ENCODE measurements around the gene ISYNA1.

DNA sequence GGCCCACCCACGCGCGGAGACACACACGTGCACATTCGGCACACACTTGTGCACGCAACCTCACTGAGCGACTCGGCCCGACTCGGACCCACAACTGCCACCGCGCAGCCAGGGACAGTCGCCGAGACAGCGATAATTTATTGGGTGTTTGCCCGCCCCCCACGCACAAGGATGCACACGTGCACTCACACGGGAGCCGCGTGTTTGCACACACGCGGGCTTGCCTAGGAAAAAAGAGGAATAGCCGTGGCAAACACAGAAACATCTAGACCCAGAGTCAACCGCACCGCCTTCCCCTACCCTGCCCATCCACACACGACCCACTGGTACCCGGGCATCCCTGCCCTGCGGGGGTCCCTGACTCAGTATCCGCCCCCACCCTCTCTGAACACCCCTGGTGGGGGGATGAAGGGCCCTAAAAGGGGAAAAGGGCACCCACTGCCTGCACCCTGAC, 19.9 kb downstream of the ISYNA1 start:
- TF ChIP-seq, protein P1, sequence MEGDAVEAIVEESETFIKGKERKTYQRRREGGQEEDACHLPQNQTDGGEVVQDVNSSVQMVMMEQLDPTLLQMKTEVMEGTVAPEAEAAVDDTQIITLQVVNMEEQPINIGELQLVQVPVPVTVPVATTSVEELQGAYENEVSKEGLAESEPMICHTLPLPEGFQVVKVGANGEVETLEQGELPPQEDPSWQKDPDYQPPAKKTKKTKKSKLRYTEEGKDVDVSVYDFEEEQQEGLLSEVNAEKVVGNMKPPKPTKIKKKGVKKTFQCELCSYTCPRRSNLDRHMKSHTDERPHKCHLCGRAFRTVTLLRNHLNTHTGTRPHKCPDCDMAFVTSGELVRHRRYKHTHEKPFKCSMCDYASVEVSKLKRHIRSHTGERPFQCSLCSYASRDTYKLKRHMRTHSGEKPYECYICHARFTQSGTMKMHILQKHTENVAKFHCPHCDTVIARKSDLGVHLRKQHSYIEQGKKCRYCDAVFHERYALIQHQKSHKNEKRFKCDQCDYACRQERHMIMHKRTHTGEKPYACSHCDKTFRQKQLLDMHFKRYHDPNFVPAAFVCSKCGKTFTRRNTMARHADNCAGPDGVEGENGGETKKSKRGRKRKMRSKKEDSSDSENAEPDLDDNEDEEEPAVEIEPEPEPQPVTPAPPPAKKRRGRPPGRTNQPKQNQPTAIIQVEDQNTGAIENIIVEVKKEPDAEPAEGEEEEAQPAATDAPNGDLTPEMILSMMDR (IDR thresholded peaks at IDR 0.05; ENCODE audit: low read depth, low read length, poor library complexity, severe bottlenecking): no peak
- TF ChIP-seq EZH2phosphoT487 (IDR thresholded peaks at IDR 0.05; ENCODE audit: borderline replicate concordance, low read length): no peak

Measured in DOHH2 (cell line).